ENCODE measurements around the gene SLC17A9. TPM values are rescaled to one million over a fixed set of nuclear protein-coding genes. Genes with fewer than 3 reads are reported as not detected.

SLC17A9 gene
- total and polyA plus RNA-seq, 2 experiments from 2014 or later, result 32.0 to 39.3 TPM

- Mint-ChIP-seq H3K27ac (no peak overlapping the region), H3K4me3 (no peak overlapping the region), H3K9me3 (peaks cover 3% of the 10 kb centered on the region; the same call in 2 of the 3 replicates), H3K27me3 (ENCODE audit: insufficient read depth, low read depth, poor library complexity) (peaks cover 62% of the 10 kb centered on the region), H3K36me3 (ENCODE audit: low read depth) (no peaks in the 10 kb centered on the region), H3K4me1 (peaks cover 62% of the 10 kb centered on the region)
- Histone ChIP-seq H3F3A (replicated peaks; ENCODE audit: low read depth) (peaks cover 16% of the 10 kb centered on the region; the same call in 1 of the 2 replicates), H3K27me3 (ENCODE audit: insufficient read depth) (peaks cover 28% of the 10 kb centered on the region), H3K27ac (ENCODE audit: low read depth) (no peak overlapping the region), H3K4me1 (ENCODE audit: insufficient read depth) (peaks cover 56% of the 10 kb centered on the region), H3K4me3 (no peak overlapping the region), H3K36me3 (ENCODE audit: insufficient read depth) (no peaks in the 10 kb centered on the region), H3K79me2 (replicated peaks; ENCODE audit: insufficient read depth) (no peaks in the 10 kb centered on the region), H2AFZ (no peak overlapping the region), H3K4me2 (no peak overlapping the region), H3K9me2 (ENCODE audit: insufficient read depth) (no peaks in the 10 kb centered on the region), H4K20me1 (replicated peaks; ENCODE audit: insufficient read depth) (peaks cover 5% of the 10 kb centered on the region; the same call in 1 of the 2 replicates)
- no peak for DNase-seq (ENCODE audit: low spot score)
- TF ChIP-seq JUNB (IDR thresholded peaks at IDR 0.05; ENCODE audit: unreplicated experiment) (no peak), CTCF (conservative IDR thresholded peaks at IDR 0.05; ENCODE audit: low read depth in 2 of 2) (no peak), CREB1 (CRISPR knock-in tag; IDR thresholded peaks at IDR 0.05; ENCODE audit: low read depth) (no peak), EZH2phosphoT487 (IDR thresholded peaks at IDR 0.05; ENCODE audit: unreplicated experiment) (no peak), ETS1 (IDR thresholded peaks at IDR 0.05) (no peak), ZNF114 (CRISPR knock-in tag; IDR thresholded peaks at IDR 0.05) (no peak), REST (IDR thresholded peaks at IDR 0.05; ENCODE audit: unreplicated experiment) (no peak), POLR2AphosphoS5 (IDR thresholded peaks at IDR 0.05; ENCODE audit: low read depth) (no peak)
- no peak for ATAC-seq
Measured at GRCh38 chr20:62999580-62999979, 47.1 kb downstream of the SLC17A9 start.

- Histone ChIP-seq H3K9me2 (ENCODE audit: insufficient read depth) (no peaks in the 10 kb centered on the region), H3K79me2 (replicated peaks; ENCODE audit: insufficient read depth) (no peaks in the 10 kb centered on the region), H3K4me1 (ENCODE audit: insufficient read depth) (peaks cover 56% of the 10 kb centered on the region), H2AFZ (no peak overlapping the region), H3K4me2 (no peak overlapping the region), H3K36me3 (ENCODE audit: insufficient read depth) (no peaks in the 10 kb centered on the region), H4K20me1 (replicated peaks; ENCODE audit: insufficient read depth) (peaks cover 9% of the 10 kb centered on the region; the same call in 1 of the 2 replicates), H3F3A (replicated peaks; ENCODE audit: low read depth) (peaks cover 14% of the 10 kb centered on the region; the same call in 1 of the 2 replicates), H3K27ac (ENCODE audit: low read depth) (no peak overlapping the region), H3K4me3 (no peak overlapping the region), H3K27me3 (ENCODE audit: insufficient read depth) (peaks cover 33% of the 10 kb centered on the region)
- Mint-ChIP-seq H3K4me1 (peaks cover 61% of the 10 kb centered on the region), H3K4me3 (no peak overlapping the region), H3K9me3 (peaks cover 3% of the 10 kb centered on the region; the same call in 2 of the 3 replicates), H3K27me3 (ENCODE audit: insufficient read depth, low read depth, poor library complexity) (peaks cover 67% of the 10 kb centered on the region), H3K36me3 (ENCODE audit: low read depth) (no peaks in the 10 kb centered on the region), H3K27ac (no peak overlapping the region)
- DNase-seq (ENCODE audit: low spot score), result no peak
- ATAC-seq, result no peak
- no peak for TF ChIP-seq ZNF331 (CRISPR knock-in tag; IDR thresholded peaks at IDR 0.05; ENCODE audit: low read depth)
- TF ChIP-seq ETS1 (IDR thresholded peaks at IDR 0.05), result no peak
- no peak for TF ChIP-seq POLR2AphosphoS5 (IDR thresholded peaks at IDR 0.05; ENCODE audit: low read depth)
- no peak for TF ChIP-seq ZNF114 (CRISPR knock-in tag; IDR thresholded peaks at IDR 0.05)
- TF ChIP-seq JUNB (IDR thresholded peaks at IDR 0.05; ENCODE audit: unreplicated experiment), result no peak
- TF ChIP-seq EZH2phosphoT487 (IDR thresholded peaks at IDR 0.05; ENCODE audit: unreplicated experiment), result no peak
- no peak for TF ChIP-seq EZH2 (IDR thresholded peaks at IDR 0.05; ENCODE audit: low read depth, unreplicated experiment)
Measured at GRCh38 chr20:63000036-63000435, 47.5 kb downstream of the SLC17A9 start.
